HepG2 (cell line): Measurements from ENCODE around the gene WDR45B. TPM values are rescaled to one million over a fixed set of nuclear protein-coding genes. Genes with fewer than 3 reads are reported as not detected.

Source experiments
- ATAC-seq: fragments of 200-7000 bp; cut with Tn5 transposase; 3 replicates; pipeline ENCODE4 v1.9.1; 2020; ENCODE audit warnings: mild to moderate bottlenecking, moderate library complexity
- BruUV-seq: library from RNA; stranded (reverse); fragments of 400-500 nt; replicated peaks from 2 replicates; lab custom pipeline; 2021; lab: Mats Ljungman, UMichigan
- CTCF ChIA-PET: fragments of 300-600 bp; formaldehyde crosslinking; extraction: SDS; loops from one replicate; lab custom pipeline; 2021; ENCODE audit warnings: low total read pairs, inconsistent platforms, low intra/inter-chr PET ratio; lab: Yijun Ruan, JAX
- POLR2A ChIA-PET: fragments of 350-600 bp; sonication (Branson Sonifier 250); formaldehyde crosslinking; loops from one replicate; lab custom pipeline; 2020; ENCODE audit warnings: antibody characterized with exemption, inconsistent platforms; lab: Yijun Ruan, JAX
- DNase-seq: peaks from one replicate; pipeline ENCODE4 v3.0.0-alpha.2; 2015; ENCODE audit warnings: low spot score
- FAIRE-seq: peaks from 3 replicates; lab custom pipeline; 2011; peaks lifted over from hg19 to GRCh38; lab: Jason Lieb, UNC
- H2AFZ ChIP-seq: one replicate; pipeline ENCODE4 v1.6.1; 2011; ENCODE audit warnings: low read length, inconsistent platforms
- H3K27ac ChIP-seq: fragments of 300-600 bp; 3 replicates; pipeline ENCODE4 v1.8.0; 2011; ENCODE audit warnings: mixed run types, mild to moderate bottlenecking, mixed read lengths, low read length, inconsistent platforms; ENCODE audit not compliant: insufficient read depth; ENCODE audit errors: extremely low read length
- H3K27me3 ChIP-seq, 2 experiments: fragments of 200-600 bp in 1 of 2; 2 replicates in 1 of 2; 3 replicates in 1 of 2; pipeline versions ENCODE4 v1.6.0 to v1.8.0; 2011; ENCODE audit warnings: low read length in 2 of 2, mild to moderate bottlenecking in 2 of 2, moderate library complexity in 2 of 2, inconsistent platforms in 1 of 2; ENCODE audit not compliant: insufficient read depth in 2 of 2, control insufficient read depth in 1 of 2
- H3K36me3 ChIP-seq, 2 experiments: fragments of 200-600 bp in 1 of 2; replicated peaks in 1 of 2; 2 replicates in 1 of 2; 3 replicates in 1 of 2; pipeline versions ENCODE4 v1.5.1 to v1.8.0; 2011; ENCODE audit warnings: low read length in 2 of 2, inconsistent platforms in 1 of 2; ENCODE audit not compliant: insufficient read depth in 2 of 2, control insufficient read depth in 1 of 2
- H3K4me1 ChIP-seq: 2 replicates; pipeline ENCODE4 v1.5.1; 2012; ENCODE audit warnings: low read length, inconsistent platforms; ENCODE audit not compliant: insufficient read depth
- H3K4me2 ChIP-seq: 2 replicates; pipeline ENCODE4 v1.6.0; 2011; ENCODE audit warnings: low read depth, low read length, inconsistent platforms
- H3K4me3 ChIP-seq, 3 experiments: fragments of 200-600 bp in 1 of 3; sonication (generic), shearing (Covaris generic) in 1 of 3; replicated peaks in 1 of 3; 2 replicates each; pipeline ENCODE4 v1.5.1; 2011 to 2016; ENCODE audit warnings: low read length in 3 of 3, inconsistent platforms in 2 of 3, low read depth in 2 of 3, mild to moderate bottlenecking in 2 of 3, control low read depth in 1 of 3, mixed read lengths in 1 of 3; ENCODE audit not compliant: insufficient read depth in 1 of 3
- H3K79me2 ChIP-seq: one replicate; pipeline ENCODE4 v1.6.1; 2011; ENCODE audit warnings: low read length, inconsistent platforms; ENCODE audit not compliant: insufficient read depth
- H3K9ac ChIP-seq: 2 replicates; pipeline ENCODE4 v1.6.0; 2011; ENCODE audit warnings: mild to moderate bottlenecking, low read depth, low read length, inconsistent platforms; ENCODE audit not compliant: insufficient read depth
- H3K9me3 ChIP-seq: 2 replicates; pipeline ENCODE4 v1.5.1; 2012; ENCODE audit warnings: mild to moderate bottlenecking, low read length
- H4K20me1 ChIP-seq: 2 replicates; pipeline ENCODE4 v1.6.0; 2011; ENCODE audit warnings: inconsistent platforms, mild to moderate bottlenecking, low read length, moderate library complexity; ENCODE audit not compliant: insufficient read depth
- AGO1 ChIP-seq: fragments of 200-400 bp; formaldehyde crosslinking; IDR thresholded peaks from 2 replicates; pipeline ENCODE4 v1.6.1; 2017; ENCODE audit warnings: mild to moderate bottlenecking, low read depth, low read length, moderate library complexity; ENCODE audit not compliant: poor library complexity, severe bottlenecking
- AGO2 ChIP-seq: fragments of 200-400 bp; formaldehyde crosslinking; optimal IDR thresholded peaks from 2 replicates; pipeline ENCODE3; 2017; ENCODE audit warnings: mild to moderate bottlenecking, low read depth, low read length, moderate library complexity
- CAMTA2 ChIP-seq: sonication (generic); formaldehyde crosslinking; IDR thresholded peaks from 2 replicates; pipeline ENCODE4 v1.4.0; 2020; ENCODE audit warnings: mild to moderate bottlenecking, missing genetic modification reagents, borderline replicate concordance
- ZNF772 ChIP-seq: sonication (generic); formaldehyde crosslinking; IDR thresholded peaks from 2 replicates; pipeline ENCODE4 v1.5.0; 2020; ENCODE audit warnings: mild to moderate bottlenecking, missing genetic modification reagents
- WGBS: methylation state at CpG from one replicate; pipeline ENCODE4 v1.1.6; 2017; ENCODE audit warnings: low lambda C conversion rate; 5-methylcytosine and 5-hydroxymethylcytosine counted together
- in situ Hi-C: cut with HindIII; loops from 2 replicates; pipeline ENCODE4 v1.10.0; 2017; ENCODE audit warnings: low pct_unique_long_range_greater_than_20kb; ENCODE audit not compliant: extremely low pct_ligation_motif_present
- intact Hi-C: fragments of 100-400 bp; cut with micrococcal nuclease; formaldehyde crosslinking; loops from one replicate; pipeline ENCODE4 v1.10.0; 2022; ENCODE audit not compliant: unreplicated experiment
- polyA plus RNA-seq, 8 experiments: library from polyadenylated mRNA; depleted of rRNA in 3 of 8; stranded (reverse) in 7 of 8; unstranded in 1 of 8; fragments of >200 nt; fragmentation: Illumina TruSeq in 4 of 8; extraction: Trizol in 4 of 8; gene quantifications; 2 replicates each; pipeline versions ENCODE4 v1.2.1 to v1.2.3, GENCODE V29; 2011 to 2016; ENCODE audit warnings: low read depth in 4 of 8, missing spikeins in 1 of 8, mixed read lengths in 1 of 8; ENCODE audit not compliant: insufficient read depth in 1 of 8
- total RNA-seq, 5 experiments: library from RNA; depleted of rRNA; stranded (reverse); fragments of >200 nt; fragmentation: Illumina TruSeq; extraction: Trizol; gene quantifications; 2 replicates each; pipeline ENCODE4 v1.2.3, GENCODE V29; 2016; ENCODE audit warnings: low read depth in 1 of 5
- TF ChIP-seq, protein P1 (sequence below): sonication (generic); formaldehyde crosslinking; IDR thresholded peaks from 2 replicates; pipeline ENCODE4 v1.5.1; 2020; ENCODE audit warnings: mild to moderate bottlenecking, missing genetic modification reagents, moderate library complexity
- TF ChIP-seq, protein P2 (sequence below): sonication (generic); formaldehyde crosslinking; IDR thresholded peaks from 2 replicates; pipeline ENCODE4 v1.9.0; 2021; ENCODE audit warnings: mild to moderate bottlenecking, missing genetic modification reagents

The WDR45B gene
- total and polyA plus RNA-seq, 2 of the 13 experiments (the other 11 are each of a cell fraction or from before 2014, with no cell fraction given), result 86.2 to 155 TPM

DNA sequence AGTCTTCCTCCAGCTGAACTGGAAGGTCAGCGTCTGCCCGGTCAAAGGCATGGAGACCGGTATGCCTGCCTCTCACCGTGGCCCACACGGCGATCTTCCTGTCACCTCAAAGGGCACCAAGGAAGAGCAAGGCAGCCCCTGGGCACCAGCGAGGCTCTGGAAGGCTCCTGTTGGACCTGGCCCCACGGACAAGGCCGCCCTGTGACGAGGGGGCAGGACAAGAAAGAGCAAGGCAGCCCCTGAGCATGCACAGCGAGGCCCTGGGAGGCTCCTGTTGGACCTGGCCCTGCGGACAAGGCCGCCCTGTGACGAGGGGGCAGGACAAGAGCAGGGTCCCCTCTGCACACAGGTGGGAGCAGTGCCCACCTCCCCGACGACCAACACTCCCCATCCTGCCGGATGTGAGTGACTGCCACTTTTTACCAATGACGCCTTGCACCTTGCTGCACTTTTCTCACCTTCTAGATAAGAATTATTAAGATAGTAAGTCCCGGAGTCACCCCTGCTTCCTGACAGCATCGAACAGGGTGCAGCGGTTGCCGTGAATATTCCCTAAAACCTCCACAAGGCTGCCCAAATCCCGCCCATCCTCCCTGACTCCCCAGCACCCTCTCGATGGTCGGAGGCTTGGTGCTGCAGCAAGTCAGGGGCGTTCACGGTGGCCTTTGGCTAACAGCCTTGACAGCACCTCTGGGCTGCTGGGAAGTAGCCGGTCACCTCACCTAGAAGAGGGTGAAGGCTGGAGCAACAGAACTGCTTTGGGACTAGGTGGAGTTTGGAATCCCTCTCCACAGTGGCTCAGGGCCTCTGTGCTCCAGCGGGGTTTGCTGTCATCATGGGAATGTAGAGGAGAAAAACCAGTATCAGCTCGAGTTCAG, 5.6 kb upstream of the WDR45B start:
- Histone ChIP-seq H3K36me3 (no peaks in the 10 kb centered on the region), H2AFZ (no peak overlapping the region), H3K4me3 (no peak overlapping the region; a peak in 1 of 6 replicates), H3K27ac (no peak overlapping the region), H3K9ac (no peak overlapping the region), H3K27me3 (no peaks in the 10 kb centered on the region), H3K9me3 (no peaks in the 10 kb centered on the region), H3K4me1 (peaks cover 48% of the 10 kb centered on the region), H3K79me2 (no peaks in the 10 kb centered on the region), H3K4me2 (peak overlapping the region; percentile 69), H4K20me1 (no peaks in the 10 kb centered on the region)
- POLR2A ChIA-PET, result no interaction called here
- in situ Hi-C loops, result no loop called here
- CTCF ChIA-PET, result no interaction called here
- ATAC-seq, result no peak
- FAIRE-seq, result no peak
- BruUV-seq, result no TSS peak
- 67% methylated on average over 30 of the region's 30 CpGs for WGBS
- no peak for DNase-seq
- intact Hi-C loops, result no loop called here
- TF ChIP-seq, protein P1, sequence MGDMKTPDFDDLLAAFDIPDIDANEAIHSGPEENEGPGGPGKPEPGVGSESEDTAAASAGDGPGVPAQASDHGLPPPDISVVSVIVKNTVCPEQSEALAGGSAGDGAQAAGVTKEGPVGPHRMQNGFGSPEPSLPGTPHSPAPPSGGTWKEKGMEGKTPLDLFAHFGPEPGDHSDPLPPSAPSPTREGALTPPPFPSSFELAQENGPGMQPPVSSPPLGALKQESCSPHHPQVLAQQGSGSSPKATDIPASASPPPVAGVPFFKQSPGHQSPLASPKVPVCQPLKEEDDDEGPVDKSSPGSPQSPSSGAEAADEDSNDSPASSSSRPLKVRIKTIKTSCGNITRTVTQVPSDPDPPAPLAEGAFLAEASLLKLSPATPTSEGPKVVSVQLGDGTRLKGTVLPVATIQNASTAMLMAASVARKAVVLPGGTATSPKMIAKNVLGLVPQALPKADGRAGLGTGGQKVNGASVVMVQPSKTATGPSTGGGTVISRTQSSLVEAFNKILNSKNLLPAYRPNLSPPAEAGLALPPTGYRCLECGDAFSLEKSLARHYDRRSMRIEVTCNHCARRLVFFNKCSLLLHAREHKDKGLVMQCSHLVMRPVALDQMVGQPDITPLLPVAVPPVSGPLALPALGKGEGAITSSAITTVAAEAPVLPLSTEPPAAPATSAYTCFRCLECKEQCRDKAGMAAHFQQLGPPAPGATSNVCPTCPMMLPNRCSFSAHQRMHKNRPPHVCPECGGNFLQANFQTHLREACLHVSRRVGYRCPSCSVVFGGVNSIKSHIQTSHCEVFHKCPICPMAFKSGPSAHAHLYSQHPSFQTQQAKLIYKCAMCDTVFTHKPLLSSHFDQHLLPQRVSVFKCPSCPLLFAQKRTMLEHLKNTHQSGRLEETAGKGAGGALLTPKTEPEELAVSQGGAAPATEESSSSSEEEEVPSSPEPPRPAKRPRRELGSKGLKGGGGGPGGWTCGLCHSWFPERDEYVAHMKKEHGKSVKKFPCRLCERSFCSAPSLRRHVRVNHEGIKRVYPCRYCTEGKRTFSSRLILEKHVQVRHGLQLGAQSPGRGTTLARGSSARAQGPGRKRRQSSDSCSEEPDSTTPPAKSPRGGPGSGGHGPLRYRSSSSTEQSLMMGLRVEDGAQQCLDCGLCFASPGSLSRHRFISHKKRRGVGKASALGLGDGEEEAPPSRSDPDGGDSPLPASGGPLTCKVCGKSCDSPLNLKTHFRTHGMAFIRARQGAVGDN (CRISPR knock-in tag), result peak; percentile 20; the same call in 1 of the 2 replicates
- TF ChIP-seq AGO2 (peak; percentile 46), CAMTA2 (CRISPR knock-in tag) (0 out of 2 replicates have a peak, but pooled peaks have one; percentile 29), ZNF772 (CRISPR knock-in tag) (no peak), AGO1 (peak; percentile 69)
- TF ChIP-seq, protein P2, sequence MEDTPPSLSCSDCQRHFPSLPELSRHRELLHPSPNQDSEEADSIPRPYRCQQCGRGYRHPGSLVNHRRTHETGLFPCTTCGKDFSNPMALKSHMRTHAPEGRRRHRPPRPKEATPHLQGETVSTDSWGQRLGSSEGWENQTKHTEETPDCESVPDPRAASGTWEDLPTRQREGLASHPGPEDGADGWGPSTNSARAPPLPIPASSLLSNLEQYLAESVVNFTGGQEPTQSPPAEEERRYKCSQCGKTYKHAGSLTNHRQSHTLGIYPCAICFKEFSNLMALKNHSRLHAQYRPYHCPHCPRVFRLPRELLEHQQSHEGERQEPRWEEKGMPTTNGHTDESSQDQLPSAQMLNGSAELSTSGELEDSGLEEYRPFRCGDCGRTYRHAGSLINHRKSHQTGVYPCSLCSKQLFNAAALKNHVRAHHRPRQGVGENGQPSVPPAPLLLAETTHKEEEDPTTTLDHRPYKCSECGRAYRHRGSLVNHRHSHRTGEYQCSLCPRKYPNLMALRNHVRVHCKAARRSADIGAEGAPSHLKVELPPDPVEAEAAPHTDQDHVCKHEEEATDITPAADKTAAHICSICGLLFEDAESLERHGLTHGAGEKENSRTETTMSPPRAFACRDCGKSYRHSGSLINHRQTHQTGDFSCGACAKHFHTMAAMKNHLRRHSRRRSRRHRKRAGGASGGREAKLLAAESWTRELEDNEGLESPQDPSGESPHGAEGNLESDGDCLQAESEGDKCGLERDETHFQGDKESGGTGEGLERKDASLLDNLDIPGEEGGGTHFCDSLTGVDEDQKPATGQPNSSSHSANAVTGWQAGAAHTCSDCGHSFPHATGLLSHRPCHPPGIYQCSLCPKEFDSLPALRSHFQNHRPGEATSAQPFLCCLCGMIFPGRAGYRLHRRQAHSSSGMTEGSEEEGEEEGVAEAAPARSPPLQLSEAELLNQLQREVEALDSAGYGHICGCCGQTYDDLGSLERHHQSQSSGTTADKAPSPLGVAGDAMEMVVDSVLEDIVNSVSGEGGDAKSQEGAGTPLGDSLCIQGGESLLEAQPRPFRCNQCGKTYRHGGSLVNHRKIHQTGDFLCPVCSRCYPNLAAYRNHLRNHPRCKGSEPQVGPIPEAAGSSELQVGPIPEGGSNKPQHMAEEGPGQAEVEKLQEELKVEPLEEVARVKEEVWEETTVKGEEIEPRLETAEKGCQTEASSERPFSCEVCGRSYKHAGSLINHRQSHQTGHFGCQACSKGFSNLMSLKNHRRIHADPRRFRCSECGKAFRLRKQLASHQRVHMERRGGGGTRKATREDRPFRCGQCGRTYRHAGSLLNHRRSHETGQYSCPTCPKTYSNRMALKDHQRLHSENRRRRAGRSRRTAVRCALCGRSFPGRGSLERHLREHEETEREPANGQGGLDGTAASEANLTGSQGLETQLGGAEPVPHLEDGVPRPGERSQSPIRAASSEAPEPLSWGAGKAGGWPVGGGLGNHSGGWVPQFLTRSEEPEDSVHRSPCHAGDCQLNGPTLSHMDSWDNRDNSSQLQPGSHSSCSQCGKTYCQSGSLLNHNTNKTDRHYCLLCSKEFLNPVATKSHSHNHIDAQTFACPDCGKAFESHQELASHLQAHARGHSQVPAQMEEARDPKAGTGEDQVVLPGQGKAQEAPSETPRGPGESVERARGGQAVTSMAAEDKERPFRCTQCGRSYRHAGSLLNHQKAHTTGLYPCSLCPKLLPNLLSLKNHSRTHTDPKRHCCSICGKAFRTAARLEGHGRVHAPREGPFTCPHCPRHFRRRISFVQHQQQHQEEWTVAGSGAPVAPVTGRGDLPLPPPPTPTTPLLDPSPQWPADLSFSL (CRISPR knock-in tag), result peak; percentile 53; the same call in 1 of the 2 replicates
